SU-DHL-6 (cell line): ENCODE data around the gene STEAP3.
A peak's percentile ranks its signal among the peaks of the same experiment; 100 is the strongest.

Experiments
- H2AFZ ChIP-seq: fragments of 200-600 bp; sonication (generic); 2 replicates; pipeline ENCODE4 v1.6.1; 2014; ENCODE audit warnings: low read depth, mild to moderate bottlenecking, moderate library complexity, mixed read lengths, antibody characterized with exemption, low read length; ENCODE audit not compliant: severe bottlenecking
- H3F3A ChIP-seq: fragments of 200-600 bp; shearing (Covaris generic); 2 replicates; pipeline ENCODE4 v1.6.0; 2016; ENCODE audit warnings: antibody characterized with exemption, mild to moderate bottlenecking; ENCODE audit not compliant: insufficient read depth
- H3K27ac ChIP-seq: fragments of 200-600 bp; sonication (generic); 2 replicates; pipeline ENCODE4 v1.5.1; 2016; ENCODE audit warnings: low read depth, mild to moderate bottlenecking, low read length, moderate library complexity, mixed read lengths
- H3K27me3 ChIP-seq: fragments of 200-600 bp; sonication (generic), shearing (Covaris generic); 2 replicates; pipeline ENCODE4 v1.6.0; 2014; ENCODE audit warnings: mild to moderate bottlenecking, low read length
- H3K36me3 ChIP-seq: fragments of 200-600 bp; sonication (generic); 2 replicates; pipeline ENCODE4 v1.6.1; 2014; ENCODE audit warnings: mild to moderate bottlenecking, low read length, mixed read lengths
- H3K4me2 ChIP-seq: fragments of 300-600, 200-600 bp; shearing (Covaris generic), sonication (generic); 2 replicates; pipeline ENCODE4 v1.6.0; 2014; ENCODE audit warnings: low read length, low read depth, mild to moderate bottlenecking; ENCODE audit not compliant: poor library complexity, severe bottlenecking
- H3K4me3 ChIP-seq: fragments of 200-600 bp; sonication (generic); 2 replicates; pipeline ENCODE4 v1.5.1; 2014; ENCODE audit warnings: antibody characterized with exemption, low read length, mild to moderate bottlenecking, mixed read lengths; ENCODE audit not compliant: insufficient read depth, poor library complexity, severe bottlenecking
- H3K79me2 ChIP-seq: fragments of 200-600 bp; sonication (generic); 2 replicates; pipeline ENCODE4 v1.6.1; 2014; ENCODE audit warnings: mild to moderate bottlenecking, low read length, moderate library complexity; ENCODE audit not compliant: insufficient read depth
- H3K9ac ChIP-seq: fragments of 200-600 bp; sonication (generic); 2 replicates; pipeline ENCODE4 v1.7.0; 2014; ENCODE audit warnings: mild to moderate bottlenecking, low read length
- H3K9me2 ChIP-seq: fragments of 200-600 bp; sonication (generic); replicated peaks from 2 replicates; pipeline ENCODE4 v1.6.1; 2014; ENCODE audit warnings: low read length; ENCODE audit not compliant: insufficient read depth
- H3K9me3 ChIP-seq: fragments of 200-600 bp; sonication (generic); 2 replicates; pipeline ENCODE4 v1.6.1; 2014; ENCODE audit warnings: low read length, mixed read lengths; ENCODE audit not compliant: insufficient read depth
- H4K20me1 ChIP-seq: fragments of 200-600 bp; sonication (generic); 2 replicates; pipeline ENCODE4 v1.6.1; 2014; ENCODE audit warnings: low read depth, mild to moderate bottlenecking, antibody characterized with exemption, low read length, moderate library complexity, mixed read lengths
- CTCF ChIP-seq: fragments of 200-600 bp; sonication (generic); IDR thresholded peaks from one replicate; pipeline ENCODE4 v1.5.1; 2017; ENCODE audit warnings: antibody characterized with exemption, mild to moderate bottlenecking, low read length, moderate library complexity; ENCODE audit not compliant: insufficient read depth, poor library complexity, severe bottlenecking
- EZH2phosphoT487 ChIP-seq: fragments of 200-600 bp; sonication (generic), shearing (Covaris generic); conservative IDR thresholded peaks from 2 replicates; pipeline ENCODE4 v1.6.1; 2018; ENCODE audit warnings: mild to moderate bottlenecking, antibody characterized with exemption, low read length, moderate library complexity, mixed read lengths

Gene STEAP3

DNA sequence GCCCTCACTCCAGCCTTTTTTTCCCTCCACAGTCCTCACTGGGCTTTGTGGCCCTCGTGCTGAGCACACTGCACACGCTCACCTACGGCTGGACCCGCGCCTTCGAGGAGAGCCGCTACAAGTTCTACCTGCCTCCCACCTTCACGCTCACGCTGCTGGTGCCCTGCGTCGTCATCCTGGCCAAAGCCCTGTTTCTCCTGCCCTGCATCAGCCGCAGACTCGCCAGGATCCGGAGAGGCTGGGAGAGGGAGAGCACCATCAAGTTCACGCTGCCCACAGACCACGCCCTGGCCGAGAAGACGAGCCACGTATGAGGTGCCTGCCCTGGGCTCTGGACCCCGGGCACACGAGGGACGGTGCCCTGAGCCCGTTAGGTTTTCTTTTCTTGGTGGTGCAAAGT is 39.4 kb downstream of the STEAP3 start:
- Histone ChIP-seq H3K9me3 (no peaks in the 10 kb centered on the region), H3K36me3 (no peaks in the 10 kb centered on the region), H3K4me3 (no peak overlapping the region), H3K27me3 (no peaks in the 10 kb centered on the region), H3F3A (no peaks in the 10 kb centered on the region), H3K27ac (no peak overlapping the region), H3K9me2 (no peaks in the 10 kb centered on the region), H3K4me2 (no peak overlapping the region), H4K20me1 (no peaks in the 10 kb centered on the region), H2AFZ (no peak overlapping the region), H3K9ac (no peak overlapping the region), H3K79me2 (no peaks in the 10 kb centered on the region)
- TF ChIP-seq CTCF (no peak), EZH2phosphoT487 (no peak)

- Histone ChIP-seq H3F3A (no peaks in the 10 kb centered on the region), H2AFZ (no peak overlapping the region), H3K36me3 (no peaks in the 10 kb centered on the region), H3K9me2 (no peaks in the 10 kb centered on the region), H3K27ac (no peak overlapping the region), H3K4me3 (no peak overlapping the region), H4K20me1 (no peaks in the 10 kb centered on the region), H3K4me2 (no peak overlapping the region), H3K79me2 (no peaks in the 10 kb centered on the region), H3K27me3 (no peaks in the 10 kb centered on the region), H3K9me3 (no peaks in the 10 kb centered on the region), H3K9ac (no peak overlapping the region)
- TF ChIP-seq CTCF, result no peak
- no peak for TF ChIP-seq EZH2phosphoT487
Measured at GRCh38 chr2:119263656-119264055, 40.0 kb downstream of the STEAP3 start.

GRCh38 chr2:119264781-119265692 is 41.4 kb downstream of the STEAP3 start:
- Histone ChIP-seq H3K9ac (no peak overlapping the region), H2AFZ (no peak overlapping the region), H3K79me2 (no peaks in the 10 kb centered on the region), H3K4me2 (no peak overlapping the region), H3K4me3 (no peak overlapping the region), H4K20me1 (no peaks in the 10 kb centered on the region), H3K36me3 (no peaks in the 10 kb centered on the region), H3K27ac (no peak overlapping the region), H3K27me3 (no peaks in the 10 kb centered on the region), H3K9me2 (no peaks in the 10 kb centered on the region), H3F3A (no peaks in the 10 kb centered on the region), H3K9me3 (no peaks in the 10 kb centered on the region)
- peak; percentile 62 for TF ChIP-seq CTCF
- TF ChIP-seq EZH2phosphoT487, result no peak
